Neural progenitor cell (in vitro differentiated cells): ENCODE results near the gene AVP. TPM values are rescaled to one million over a fixed set of nuclear protein-coding genes. Genes with fewer than 3 reads are reported as not detected.
A peak's percentile ranks its signal among the peaks of the same experiment; 100 is the strongest.

Experiments
- DNase-seq: peaks from one replicate; pipeline ENCODE4 v3.0.0-alpha.2; 2016; ENCODE audit warnings: low spot score
- H2AFZ ChIP-seq: fragments of 200-600 bp; sonication (generic); replicated peaks from 2 replicates; pipeline ENCODE4 v1.6.1; 2016; ENCODE audit warnings: antibody characterized with exemption
- H3F3A ChIP-seq: fragments of 200-600 bp; sonication (generic); 2 replicates; pipeline ENCODE4 v1.6.1; 2016; ENCODE audit warnings: antibody characterized with exemption, low read depth
- H3K27ac ChIP-seq: fragments of 200-600 bp; sonication (generic); 2 replicates; pipeline ENCODE4 v1.5.1; 2016; ENCODE audit warnings: mild to moderate bottlenecking
- H3K27me3 ChIP-seq: fragments of 200-600 bp; sonication (generic); 2 replicates; pipeline ENCODE4 v1.6.1; 2016; ENCODE audit warnings: mild to moderate bottlenecking, moderate library complexity
- H3K36me3 ChIP-seq: fragments of 200-600 bp; sonication (generic); 2 replicates; pipeline ENCODE4 v1.5.1; 2016
- H3K4me1 ChIP-seq: fragments of 200-600 bp; sonication (generic); 2 replicates; pipeline ENCODE4 v1.6.1; 2016; ENCODE audit warnings: mixed run types
- H3K4me2 ChIP-seq: fragments of 200-600 bp; sonication (generic); 2 replicates; pipeline ENCODE4 v1.6.1; 2016
- H3K4me3 ChIP-seq: fragments of 200-600 bp; sonication (generic); 2 replicates; pipeline ENCODE4 v1.5.1; 2016
- H3K79me2 ChIP-seq: fragments of 200-600 bp; sonication (generic); 2 replicates; pipeline ENCODE4 v1.6.1; 2016; ENCODE audit warnings: low read depth
- H3K9ac ChIP-seq: fragments of 200-600 bp; sonication (generic); 2 replicates; pipeline ENCODE4 v1.6.1; 2016
- H3K9me3 ChIP-seq: fragments of 200-600 bp; sonication (generic); 2 replicates; pipeline ENCODE4 v1.5.1; 2016; ENCODE audit warnings: low read depth
- H4K20me1 ChIP-seq: fragments of 200-600 bp; sonication (generic); 2 replicates; pipeline ENCODE4 v1.6.1; 2016; ENCODE audit warnings: low read depth
- H3K27ac Mint-ChIP-seq: 3 replicates; pipeline ENCODE4 v1.8.0; 2021; ENCODE audit warnings: mixed read lengths
- H3K27me3 Mint-ChIP-seq: 2 replicates; pipeline ENCODE4 v1.8.0; 2022; ENCODE audit warnings: low read depth, mild to moderate bottlenecking, inconsistent platforms, moderate library complexity, mixed read lengths; ENCODE audit not compliant: insufficient read depth
- H3K36me3 Mint-ChIP-seq: 3 replicates; pipeline ENCODE4 v1.8.0; 2021; ENCODE audit warnings: mixed read lengths
- H3K4me1 Mint-ChIP-seq: 3 replicates; pipeline ENCODE4 v1.8.0; 2021; ENCODE audit warnings: mixed read lengths
- H3K4me3 Mint-ChIP-seq: 3 replicates; pipeline ENCODE4 v1.8.0; 2021; ENCODE audit warnings: mild to moderate bottlenecking, moderate library complexity, mixed read lengths
- H3K9me3 Mint-ChIP-seq: 3 replicates; pipeline ENCODE4 v1.8.0; 2020; ENCODE audit warnings: mixed read lengths
- EZH2 ChIP-seq: fragments of 200-600 bp; sonication (generic); IDR thresholded peaks from 2 replicates; pipeline ENCODE4 v1.6.1; 2017; ENCODE audit warnings: antibody characterized with exemption, mild to moderate bottlenecking, moderate library complexity
- EZH2phosphoT487 ChIP-seq: fragments of 200-600 bp; sonication (generic); IDR thresholded peaks from 2 replicates; pipeline ENCODE4 v1.6.1; 2017; ENCODE audit warnings: antibody characterized with exemption
- total RNA-seq: library from RNA; depleted of rRNA; stranded (reverse); fragments of >200 nt; gene quantifications from 2 replicates; pipeline ENCODE4 v1.2.3, GENCODE V29; 2015; ENCODE audit warnings: low replicate concordance
- TF ChIP-seq, protein P1 (sequence below): fragments of 200-600 bp; sonication (generic); IDR thresholded peaks from 2 replicates; pipeline ENCODE4 v1.5.1; 2017; ENCODE audit warnings: antibody characterized with exemption, mild to moderate bottlenecking

Gene AVP
- total RNA-seq, 1 donor from 2014 or later, result not detected

- H3K27ac ChIP-seq, result no peak overlapping the region
- Mint-ChIP-seq H3K27me3 (peaks cover 3% of the 10 kb centered on the region), H3K9me3 (no peaks in the 10 kb centered on the region), H3K36me3 (peaks cover 22% of the 10 kb centered on the region), H3K4me3 (no peak overlapping the region), H3K4me1 (peaks cover 23% of the 10 kb centered on the region), H3K27ac (no peak overlapping the region)
- peaks cover 11% of the 10 kb centered on the region for H3F3A ChIP-seq
- no peak for DNase-seq
- no peak overlapping the region for H3K4me2 ChIP-seq
- H3K4me3 ChIP-seq, result no peak overlapping the region
- peaks cover 16% of the 10 kb centered on the region for H3K79me2 ChIP-seq
- H3K9me3 ChIP-seq, result no peaks in the 10 kb centered on the region
- H3K36me3 ChIP-seq, result peaks cover under 1% of the 10 kb centered on the region
- H4K20me1 ChIP-seq, result peaks cover 9% of the 10 kb centered on the region
- TF ChIP-seq EZH2phosphoT487 (no peak), EZH2 (no peak)
- TF ChIP-seq, protein P1, sequence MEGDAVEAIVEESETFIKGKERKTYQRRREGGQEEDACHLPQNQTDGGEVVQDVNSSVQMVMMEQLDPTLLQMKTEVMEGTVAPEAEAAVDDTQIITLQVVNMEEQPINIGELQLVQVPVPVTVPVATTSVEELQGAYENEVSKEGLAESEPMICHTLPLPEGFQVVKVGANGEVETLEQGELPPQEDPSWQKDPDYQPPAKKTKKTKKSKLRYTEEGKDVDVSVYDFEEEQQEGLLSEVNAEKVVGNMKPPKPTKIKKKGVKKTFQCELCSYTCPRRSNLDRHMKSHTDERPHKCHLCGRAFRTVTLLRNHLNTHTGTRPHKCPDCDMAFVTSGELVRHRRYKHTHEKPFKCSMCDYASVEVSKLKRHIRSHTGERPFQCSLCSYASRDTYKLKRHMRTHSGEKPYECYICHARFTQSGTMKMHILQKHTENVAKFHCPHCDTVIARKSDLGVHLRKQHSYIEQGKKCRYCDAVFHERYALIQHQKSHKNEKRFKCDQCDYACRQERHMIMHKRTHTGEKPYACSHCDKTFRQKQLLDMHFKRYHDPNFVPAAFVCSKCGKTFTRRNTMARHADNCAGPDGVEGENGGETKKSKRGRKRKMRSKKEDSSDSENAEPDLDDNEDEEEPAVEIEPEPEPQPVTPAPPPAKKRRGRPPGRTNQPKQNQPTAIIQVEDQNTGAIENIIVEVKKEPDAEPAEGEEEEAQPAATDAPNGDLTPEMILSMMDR, result no peak
- no peaks in the 10 kb centered on the region for H3K27me3 ChIP-seq
- no peak overlapping the region for H3K9ac ChIP-seq
- peaks cover 3% of the 10 kb centered on the region for H3K4me1 ChIP-seq
- no peak overlapping the region for H2AFZ ChIP-seq
These were observed 41.9 kb downstream of the AVP start for GRCh38 chr20:3042625-3043024.

GRCh38 chr20:3041854-3042409 is 42.6 kb downstream of the AVP start:
- H3K4me1 ChIP-seq, result peaks cover 3% of the 10 kb centered on the region
- Mint-ChIP-seq H3K36me3 (peaks cover 20% of the 10 kb centered on the region), H3K9me3 (no peaks in the 10 kb centered on the region), H3K27ac (peak overlapping the region; percentile 19), H3K4me3 (peak overlapping the region; percentile 61), H3K27me3 (peaks cover 3% of the 10 kb centered on the region), H3K4me1 (peaks cover 21% of the 10 kb centered on the region)
- no peak overlapping the region for H3K4me3 ChIP-seq
- no peaks in the 10 kb centered on the region for H3K36me3 ChIP-seq
- no peak overlapping the region for H3K27ac ChIP-seq
- no peaks in the 10 kb centered on the region for H3K9me3 ChIP-seq
- DNase-seq, result no peak
- peaks cover 11% of the 10 kb centered on the region for H3F3A ChIP-seq
- H3K9ac ChIP-seq, result no peak overlapping the region
- TF ChIP-seq, protein P1, result no peak
- no peak for TF ChIP-seq EZH2
- no peak for TF ChIP-seq EZH2phosphoT487
- H3K4me2 ChIP-seq, result no peak overlapping the region
- H3K27me3 ChIP-seq, result no peaks in the 10 kb centered on the region
- peaks cover 4% of the 10 kb centered on the region for H4K20me1 ChIP-seq
- peaks cover 9% of the 10 kb centered on the region for H3K79me2 ChIP-seq
- no peak overlapping the region for H2AFZ ChIP-seq

DNA sequence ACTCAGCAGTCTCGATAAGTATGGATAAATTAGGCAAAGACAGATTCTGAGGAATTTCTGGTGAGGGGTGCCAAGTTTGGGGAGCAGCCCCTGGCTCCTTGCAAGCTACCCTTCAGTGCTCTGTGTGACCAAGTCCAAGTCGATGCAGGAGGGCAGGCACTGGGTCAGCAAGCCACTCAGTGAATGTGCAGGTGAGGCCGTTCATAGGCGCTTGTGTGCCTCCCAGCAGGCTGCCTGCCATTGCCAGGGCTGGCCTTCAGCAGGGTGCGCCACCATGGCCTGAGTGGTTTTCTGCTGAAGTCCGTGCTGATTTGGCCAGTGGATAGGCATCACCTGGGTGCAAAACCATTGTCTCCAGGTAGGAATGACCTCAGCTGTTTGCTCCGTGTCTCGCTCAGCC is 44.4 kb downstream of the AVP start:
- H3K4me3 ChIP-seq, result no peak overlapping the region
- H2AFZ ChIP-seq, result no peak overlapping the region
- H3K4me1 Mint-ChIP-seq, result peaks cover 14% of the 10 kb centered on the region
- peaks cover 7% of the 10 kb centered on the region for H3F3A ChIP-seq
- no peaks in the 10 kb centered on the region for H3K79me2 ChIP-seq
- H3K36me3 Mint-ChIP-seq, result peaks cover 21% of the 10 kb centered on the region
- peak overlapping the region; percentile 5 for H3K27ac Mint-ChIP-seq
- no peak overlapping the region for H3K4me3 Mint-ChIP-seq
- DNase-seq, result no peak
- H3K36me3 ChIP-seq, result no peaks in the 10 kb centered on the region
- no peaks in the 10 kb centered on the region for H3K9me3 ChIP-seq
- H3K9me3 Mint-ChIP-seq, result no peaks in the 10 kb centered on the region
- TF ChIP-seq EZH2phosphoT487, result no peak
- no peak for TF ChIP-seq EZH2
- TF ChIP-seq, protein P1, result no peak
- H3K9ac ChIP-seq, result no peak overlapping the region
- H3K4me2 ChIP-seq, result no peak overlapping the region
- H3K27me3 Mint-ChIP-seq, result peaks cover 5% of the 10 kb centered on the region
- H3K4me1 ChIP-seq, result peaks cover 2% of the 10 kb centered on the region
- H3K27ac ChIP-seq, result no peak overlapping the region
- no peaks in the 10 kb centered on the region for H3K27me3 ChIP-seq
- H4K20me1 ChIP-seq, result no peaks in the 10 kb centered on the region
